Measurements from ENCODE around the gene RTKN. TPM values are rescaled to one million over a fixed set of nuclear protein-coding genes. Genes with fewer than 3 reads are reported as not detected.

The RTKN gene
- total and polyA plus RNA-seq, 3 experiments from 2014 or later: 1.1 to 1.4 (median 1.2) TPM

- Mint-ChIP-seq H3K27ac (no peak overlapping the region), H3K4me1 (no peaks in the 10 kb centered on the region), H3K4me3 (no peak overlapping the region), H3K27me3 (no peaks in the 10 kb centered on the region), H3K36me3 (peaks cover 0 to 9% (median 2%) of the 10 kb centered on the region in 3 donors), H3K9me3 (no peaks in the 10 kb centered on the region)
- CTCF ChIA-PET: interaction anchor here (2.3 kb wide), 1 partner anchor 39 kb away, joined by 5 read pairs; no protein-coding TSS in a partner anchor
- POLR2A ChIA-PET: no interaction called here
- Histone ChIP-seq H3K4me3 (ENCODE audit: low read length) (no peak overlapping the region), H3K36me3 (ENCODE audit: insufficient read depth, low read length) (no peaks in the 10 kb centered on the region), H3K9me3 (ENCODE audit: low read length) (no peaks in the 10 kb centered on the region), H3K27me3 (ENCODE audit: insufficient read depth, low read length, poor library complexity, severe bottlenecking) (no peaks in the 10 kb centered on the region), H3K4me1 (ENCODE audit: insufficient read depth, low read length) (no peaks in the 10 kb centered on the region), H3K27ac (ENCODE audit: low read depth, low read length) (no peak overlapping the region)
- DNase-seq: no peak
These were observed 11.2 kb downstream of the RTKN start for GRCh38 chr2:74430502-74430901.

DNA sequence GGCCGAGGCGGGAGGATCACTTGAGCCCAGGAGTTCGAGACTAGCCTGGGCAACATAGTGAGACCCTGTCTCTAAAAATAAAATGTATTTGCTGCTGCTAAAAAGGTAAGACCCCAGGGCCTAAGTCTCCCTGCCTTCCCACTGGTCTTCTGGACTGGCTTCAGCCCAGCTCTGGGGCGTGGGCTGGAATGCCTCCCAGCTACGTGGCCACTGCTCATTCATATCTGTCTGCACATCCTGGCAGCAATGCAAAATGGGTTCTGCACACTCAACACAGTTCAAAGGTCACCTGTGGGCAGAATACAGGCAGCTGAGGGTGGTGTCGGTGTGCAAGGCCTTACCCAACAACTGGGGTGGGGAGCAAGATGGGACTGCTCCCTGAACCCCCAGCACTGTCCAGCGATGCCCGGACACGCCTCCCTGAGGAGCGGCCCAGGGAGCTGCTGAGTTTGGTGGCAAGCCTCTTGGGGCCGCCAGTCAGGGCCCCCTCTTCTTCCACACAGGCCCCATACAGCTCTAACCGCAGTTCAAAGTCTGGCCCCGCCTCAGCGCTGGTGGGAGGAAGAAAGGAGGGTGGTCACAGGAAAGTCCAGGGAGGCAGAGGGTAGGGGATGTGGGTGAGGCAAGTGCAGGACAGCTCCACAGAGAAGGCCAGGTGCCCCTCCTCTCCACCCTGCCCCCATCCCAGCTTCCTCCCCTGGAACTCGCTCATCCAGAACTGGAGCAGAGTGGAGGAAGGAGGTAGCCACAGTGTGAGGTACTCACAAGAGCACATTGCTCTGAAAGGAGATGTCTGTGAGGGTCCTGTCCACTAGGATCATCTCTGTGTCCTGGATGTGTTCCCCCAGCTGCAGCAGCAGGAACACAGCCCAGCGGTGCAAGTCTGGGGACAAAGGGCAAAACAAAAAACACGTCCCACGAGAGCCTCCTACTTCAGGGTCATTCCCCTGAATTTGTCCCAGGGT is 12.0 kb downstream of the RTKN start:
- no peak for DNase-seq
- H3K4me1 ChIP-seq (ENCODE audit: insufficient read depth, low read length): no peaks in the 10 kb centered on the region
- Mint-ChIP-seq H3K4me3 (no peak overlapping the region), H3K27ac (peak overlapping the region in 1 of 8 donors; percentile 29), H3K9me3 (no peaks in the 10 kb centered on the region), H3K4me1 (no peaks in the 10 kb centered on the region), H3K36me3 (peaks cover 0 to 17% (median 2%) of the 10 kb centered on the region in 3 donors), H3K27me3 (no peaks in the 10 kb centered on the region)
- H3K27me3 ChIP-seq (ENCODE audit: insufficient read depth, low read length, poor library complexity, severe bottlenecking): no peaks in the 10 kb centered on the region
- H3K4me3 ChIP-seq (ENCODE audit: low read length): no peak overlapping the region
- no peaks in the 10 kb centered on the region for H3K36me3 ChIP-seq (ENCODE audit: insufficient read depth, low read length)
- CTCF ChIA-PET: interaction anchor here (2.3 kb wide), 1 partner anchor 38 kb away, joined by 5 read pairs; no protein-coding TSS in a partner anchor
- no peaks in the 10 kb centered on the region for H3K9me3 ChIP-seq (ENCODE audit: low read length)
- POLR2A ChIA-PET: no interaction called here
- no peak overlapping the region for H3K27ac ChIP-seq (ENCODE audit: low read depth, low read length)

- Mint-ChIP-seq H3K36me3 (peaks cover 0 to 19% (median 2%) of the 10 kb centered on the region in 3 donors), H3K4me3 (peak overlapping the region in 1 of 7 donors; percentile 34), H3K27ac (peak overlapping the region in 4 of 8 donors; percentile 8 to 48 (median 20)), H3K27me3 (no peaks in the 10 kb centered on the region), H3K9me3 (no peaks in the 10 kb centered on the region), H3K4me1 (peaks cover 0 to under 1% (median 0%) of the 10 kb centered on the region in 3 donors)
- no peak for DNase-seq
- Histone ChIP-seq H3K9me3 (ENCODE audit: low read length) (no peaks in the 10 kb centered on the region), H3K36me3 (ENCODE audit: insufficient read depth, low read length) (no peaks in the 10 kb centered on the region), H3K4me1 (ENCODE audit: insufficient read depth, low read length) (no peaks in the 10 kb centered on the region), H3K4me3 (ENCODE audit: low read length) (no peak overlapping the region), H3K27ac (ENCODE audit: low read depth, low read length) (no peak overlapping the region), H3K27me3 (ENCODE audit: insufficient read depth, low read length, poor library complexity, severe bottlenecking) (no peaks in the 10 kb centered on the region)
- ChIA-PET POLR2A (no interaction called here), CTCF (interaction anchor here (2.3 kb wide), 1 partner anchor 37 kb away, joined by 5 read pairs; no protein-coding TSS in a partner anchor)
These were observed 13.1 kb downstream of the RTKN start for GRCh38 chr2:74428675-74429074.

DNA sequence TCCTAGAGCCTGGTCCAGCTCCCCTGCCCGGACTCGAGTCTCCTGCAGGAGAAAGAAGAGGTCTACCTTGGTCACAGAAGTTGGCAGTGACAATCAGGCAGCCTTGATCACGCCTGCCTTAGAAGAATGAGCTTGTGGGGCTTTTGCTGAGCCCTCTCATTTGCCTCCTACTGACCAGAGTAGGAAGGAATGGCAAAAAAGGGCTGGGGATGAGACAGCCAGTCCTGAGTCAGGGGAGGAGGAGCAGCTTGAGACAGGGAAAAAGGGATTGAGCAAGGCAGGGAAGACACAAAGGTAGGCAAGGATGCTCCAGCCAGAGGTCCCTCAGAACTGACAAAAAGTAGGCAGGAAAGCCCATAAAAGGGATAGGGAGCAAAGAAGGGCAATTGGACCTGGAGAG is 14.2 kb downstream of the RTKN start:
- Mint-ChIP-seq H3K4me1 (peaks cover 7 to 8% (median 8%) of the 10 kb centered on the region in 3 donors), H3K27me3 (no peaks in the 10 kb centered on the region), H3K4me3 (no peak overlapping the region), H3K27ac (peak overlapping the region in 5 of 8 donors; percentile 1 to 81 (median 34)), H3K9me3 (no peaks in the 10 kb centered on the region), H3K36me3 (peaks cover 0 to 22% (median 2%) of the 10 kb centered on the region in 3 donors)
- Histone ChIP-seq H3K36me3 (ENCODE audit: insufficient read depth, low read length) (no peaks in the 10 kb centered on the region), H3K27me3 (ENCODE audit: insufficient read depth, low read length, poor library complexity, severe bottlenecking) (no peaks in the 10 kb centered on the region), H3K9me3 (ENCODE audit: low read length) (no peaks in the 10 kb centered on the region), H3K4me3 (ENCODE audit: low read length) (no peak overlapping the region), H3K27ac (ENCODE audit: low read depth, low read length) (no peak overlapping the region), H3K4me1 (ENCODE audit: insufficient read depth, low read length) (no peaks in the 10 kb centered on the region)
- DNase-seq: no peak
- CTCF ChIA-PET: no interaction called here
- POLR2A ChIA-PET: no interaction called here

DNA sequence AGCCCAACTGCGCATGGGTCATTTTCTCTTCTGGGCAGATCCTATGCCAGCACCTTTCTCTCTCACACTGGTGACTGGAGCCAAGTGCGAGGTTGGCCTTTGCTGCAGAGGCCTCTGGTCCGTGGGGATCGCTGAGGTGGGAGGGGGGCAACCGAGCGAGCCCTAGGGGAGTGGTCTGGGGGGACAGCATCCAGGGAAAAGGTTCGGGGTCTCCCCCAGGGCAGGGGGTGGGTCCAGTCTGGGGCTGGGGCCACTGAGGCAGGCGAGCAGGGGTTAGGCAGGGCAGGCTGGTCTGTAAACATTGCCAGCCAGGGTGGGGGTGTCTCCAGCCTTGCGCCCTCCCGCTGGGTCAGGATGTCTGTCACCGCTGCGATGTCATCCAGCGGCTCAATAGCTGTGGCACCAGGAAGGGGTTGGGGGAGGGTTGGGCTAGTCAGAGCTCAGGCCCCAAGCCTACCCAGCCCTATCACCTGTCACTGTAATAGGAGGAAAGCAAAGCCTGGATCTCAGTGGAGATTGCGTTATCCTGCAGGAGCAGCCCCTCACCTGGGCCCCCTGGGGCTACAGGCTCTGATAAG is 15.5 kb downstream of the RTKN start:
- POLR2A ChIA-PET: no interaction called here

DNA sequence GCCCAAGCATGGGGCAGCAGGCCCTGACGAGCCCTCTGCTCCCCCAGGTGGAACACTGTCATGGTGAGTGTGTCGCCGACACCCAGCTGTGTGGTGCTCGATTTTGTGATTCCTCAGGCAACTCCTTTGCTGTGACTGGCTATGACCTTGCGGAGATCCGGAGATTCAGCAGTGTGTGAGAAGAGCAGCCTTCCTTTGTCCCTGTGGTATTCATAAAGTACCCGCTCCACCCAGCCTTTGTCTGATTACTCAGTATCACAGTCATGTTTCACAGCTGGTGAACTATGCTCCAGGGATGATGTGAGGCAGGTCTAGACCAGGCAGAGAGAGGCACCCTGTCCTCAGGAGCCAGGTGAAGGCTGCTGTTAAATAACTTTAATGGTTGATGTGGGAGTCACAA is 16.2 kb downstream of the RTKN start:
- DNase-seq: no peak
- peaks cover 13 to 18% (median 14%) of the 10 kb centered on the region in 3 donors for H3K4me1 Mint-ChIP-seq
- CTCF ChIA-PET: interaction anchor here (1.3 kb wide), 1 partner anchor 29 kb away, joined by 5 read pairs; the partner anchor contains the start of gene INO80B
- H3K27ac Mint-ChIP-seq: peak overlapping the region in 3 of 8 donors; percentile 18 to 55 (median 42)
- H3K36me3 Mint-ChIP-seq: peaks cover 0 to 28% (median 2%) of the 10 kb centered on the region in 3 donors
- no peak overlapping the region for H3K4me3 Mint-ChIP-seq
- Histone ChIP-seq H3K4me1 (ENCODE audit: insufficient read depth, low read length) (peaks cover 11% of the 10 kb centered on the region), H3K27ac (ENCODE audit: low read depth, low read length) (no peak overlapping the region), H3K4me3 (ENCODE audit: low read length) (no peak overlapping the region), H3K9me3 (ENCODE audit: low read length) (no peaks in the 10 kb centered on the region), H3K36me3 (ENCODE audit: insufficient read depth, low read length) (no peaks in the 10 kb centered on the region), H3K27me3 (ENCODE audit: insufficient read depth, low read length, poor library complexity, severe bottlenecking) (no peaks in the 10 kb centered on the region)
- no peaks in the 10 kb centered on the region for H3K9me3 Mint-ChIP-seq
- peaks cover 0 to 7% of the 10 kb centered on the region in 2 donors for H3K27me3 Mint-ChIP-seq
- POLR2A ChIA-PET: no interaction called here

More for the DNA sequence above, 15.5 kb downstream of the RTKN start:
- Histone ChIP-seq H3K27ac (ENCODE audit: low read depth, low read length) (no peak overlapping the region), H3K4me3 (ENCODE audit: low read length) (no peak overlapping the region), H3K9me3 (ENCODE audit: low read length) (no peaks in the 10 kb centered on the region), H3K27me3 (ENCODE audit: insufficient read depth, low read length, poor library complexity, severe bottlenecking) (no peaks in the 10 kb centered on the region), H3K36me3 (ENCODE audit: insufficient read depth, low read length) (no peaks in the 10 kb centered on the region), H3K4me1 (ENCODE audit: insufficient read depth, low read length) (peaks cover 4% of the 10 kb centered on the region)
- peak overlapping the region in 1 of 8 donors; percentile 64 for H3K27ac Mint-ChIP-seq
- H3K4me1 Mint-ChIP-seq: peaks cover 8 to 13% (median 10%) of the 10 kb centered on the region in 3 donors
- H3K9me3 Mint-ChIP-seq: no peaks in the 10 kb centered on the region
- peaks cover 0 to 4% of the 10 kb centered on the region in 2 donors for H3K27me3 Mint-ChIP-seq
- CTCF ChIA-PET: no interaction called here
- DNase-seq: no peak
- no peak overlapping the region for H3K4me3 Mint-ChIP-seq
- peaks cover 0 to 27% (median 2%) of the 10 kb centered on the region in 3 donors for H3K36me3 Mint-ChIP-seq

DNA sequence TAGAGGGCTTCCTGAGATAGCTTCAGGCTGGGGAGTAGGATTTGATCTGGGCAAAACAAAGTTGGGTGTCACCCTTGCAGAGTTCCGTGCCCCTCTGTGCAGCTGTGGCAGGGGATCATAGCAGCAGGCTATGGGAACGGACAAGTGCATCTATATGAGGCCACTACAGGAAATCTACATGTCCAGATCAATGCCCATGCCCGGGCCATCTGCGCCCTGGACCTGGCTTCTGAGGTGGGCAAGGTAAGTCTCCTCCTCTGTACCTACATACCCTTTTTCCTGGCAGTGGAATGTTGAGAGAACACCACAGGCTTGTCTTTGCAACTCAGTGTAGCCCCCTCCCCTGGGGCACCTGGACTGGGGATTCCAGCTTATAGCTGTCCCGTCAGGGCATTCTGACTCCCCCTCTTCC is 16.7 kb downstream of the RTKN start:
- ChIA-PET POLR2A (no interaction called here), CTCF (interaction anchor here (1.3 kb wide), 1 partner anchor 30 kb away, joined by 5 read pairs; the partner anchor contains the start of gene INO80B)
- peaks cover 0 to 28% (median 2%) of the 10 kb centered on the region in 3 donors for H3K36me3 Mint-ChIP-seq
- Histone ChIP-seq H3K27ac (ENCODE audit: low read depth, low read length) (no peak overlapping the region), H3K9me3 (ENCODE audit: low read length) (no peaks in the 10 kb centered on the region), H3K4me1 (ENCODE audit: insufficient read depth, low read length) (peaks cover 16% of the 10 kb centered on the region), H3K36me3 (ENCODE audit: insufficient read depth, low read length) (no peaks in the 10 kb centered on the region), H3K27me3 (ENCODE audit: insufficient read depth, low read length, poor library complexity, severe bottlenecking) (no peaks in the 10 kb centered on the region), H3K4me3 (ENCODE audit: low read length) (no peak overlapping the region)
- peaks cover 0 to 7% of the 10 kb centered on the region in 2 donors for H3K27me3 Mint-ChIP-seq
- H3K9me3 Mint-ChIP-seq: no peaks in the 10 kb centered on the region
- peaks cover 13 to 24% (median 19%) of the 10 kb centered on the region in 3 donors for H3K4me1 Mint-ChIP-seq
- H3K27ac Mint-ChIP-seq: no peak overlapping the region
- peak overlapping the region in 1 of 7 donors; percentile 34 for H3K4me3 Mint-ChIP-seq
- DNase-seq: no peak

Data from CD8-positive, alpha-beta memory T cell (primary cell).